AG09309 (cell line): ENCODE measurements around the gene ARMC2.

Experiments used
- DNase-seq: peaks from one replicate; pipeline ENCODE4 v3.0.0-alpha.2; 2010; ENCODE audit warnings: low read depth
- H3K4me3 ChIP-seq: 2 replicates; pipeline ENCODE4 v1.5.1; 2011; ENCODE audit warnings: mild to moderate bottlenecking, low read depth, low read length, moderate library complexity; ENCODE audit not compliant: control insufficient read depth
- TF ChIP-seq, protein P1 (sequence below): IDR thresholded peaks from 2 replicates; pipeline ENCODE4 v1.5.1; 2011; ENCODE audit warnings: mild to moderate bottlenecking, low read depth, low read length, inconsistent platforms; ENCODE audit not compliant: insufficient read depth, control insufficient read depth; ENCODE audit errors: missing control alignments

Gene ARMC2

GRCh38 chr6:109002051-109002697, 154.0 kb downstream of the ARMC2 start:
- no peak overlapping the region for H3K4me3 ChIP-seq
- TF ChIP-seq, protein P1, sequence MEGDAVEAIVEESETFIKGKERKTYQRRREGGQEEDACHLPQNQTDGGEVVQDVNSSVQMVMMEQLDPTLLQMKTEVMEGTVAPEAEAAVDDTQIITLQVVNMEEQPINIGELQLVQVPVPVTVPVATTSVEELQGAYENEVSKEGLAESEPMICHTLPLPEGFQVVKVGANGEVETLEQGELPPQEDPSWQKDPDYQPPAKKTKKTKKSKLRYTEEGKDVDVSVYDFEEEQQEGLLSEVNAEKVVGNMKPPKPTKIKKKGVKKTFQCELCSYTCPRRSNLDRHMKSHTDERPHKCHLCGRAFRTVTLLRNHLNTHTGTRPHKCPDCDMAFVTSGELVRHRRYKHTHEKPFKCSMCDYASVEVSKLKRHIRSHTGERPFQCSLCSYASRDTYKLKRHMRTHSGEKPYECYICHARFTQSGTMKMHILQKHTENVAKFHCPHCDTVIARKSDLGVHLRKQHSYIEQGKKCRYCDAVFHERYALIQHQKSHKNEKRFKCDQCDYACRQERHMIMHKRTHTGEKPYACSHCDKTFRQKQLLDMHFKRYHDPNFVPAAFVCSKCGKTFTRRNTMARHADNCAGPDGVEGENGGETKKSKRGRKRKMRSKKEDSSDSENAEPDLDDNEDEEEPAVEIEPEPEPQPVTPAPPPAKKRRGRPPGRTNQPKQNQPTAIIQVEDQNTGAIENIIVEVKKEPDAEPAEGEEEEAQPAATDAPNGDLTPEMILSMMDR, result no peak
- peak; percentile 18 for DNase-seq

DNA sequence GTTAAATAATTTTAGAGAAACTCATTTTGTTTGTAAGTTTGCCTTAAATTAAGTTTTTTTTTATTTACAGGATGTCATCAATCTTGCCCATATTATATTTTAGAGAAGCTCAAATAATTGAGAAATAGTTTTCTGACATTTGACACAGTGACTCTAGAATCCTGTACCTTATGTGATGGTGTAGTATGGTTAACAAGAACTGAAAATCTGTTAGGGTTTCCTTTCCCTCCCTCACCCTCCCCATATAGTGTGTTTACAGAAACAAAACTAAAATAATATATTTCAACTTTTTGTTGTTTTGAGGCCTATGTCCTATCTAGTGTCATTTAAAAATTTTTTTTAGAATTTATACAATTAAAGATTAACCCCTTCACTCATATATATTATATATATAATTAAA, 154.7 kb downstream of the ARMC2 start:
- TF ChIP-seq, protein P1, result no peak
- DNase-seq, result no peak

GRCh38 chr6:109006818-109007217, 158.6 kb downstream of the ARMC2 start:
- no peak overlapping the region for H3K4me3 ChIP-seq
- no peak for DNase-seq
- TF ChIP-seq, protein P1, result no peak

More for the DNA sequence above, 154.7 kb downstream of the ARMC2 start:
- H3K4me3 ChIP-seq, result no peak overlapping the region

DNA sequence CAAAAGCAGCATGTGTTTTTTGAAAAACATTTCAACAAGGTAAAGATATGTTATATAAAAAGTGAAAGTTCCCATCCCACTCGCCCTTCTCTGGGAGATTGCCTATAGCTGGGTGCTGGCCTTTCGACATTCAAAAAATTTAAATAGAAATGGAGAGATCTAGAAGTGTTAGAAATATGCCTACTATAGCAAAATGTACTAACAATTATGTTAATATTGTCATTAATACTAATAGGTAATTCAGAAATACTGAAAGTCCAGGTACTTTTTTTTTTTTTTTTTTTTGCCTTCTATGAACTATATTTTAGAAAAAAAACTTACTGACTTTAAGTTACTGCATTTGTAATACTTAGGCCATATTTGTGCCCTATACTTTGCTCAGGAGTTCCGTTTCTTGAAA, 159.3 kb downstream of the ARMC2 start:
- no peak overlapping the region for H3K4me3 ChIP-seq

DNA sequence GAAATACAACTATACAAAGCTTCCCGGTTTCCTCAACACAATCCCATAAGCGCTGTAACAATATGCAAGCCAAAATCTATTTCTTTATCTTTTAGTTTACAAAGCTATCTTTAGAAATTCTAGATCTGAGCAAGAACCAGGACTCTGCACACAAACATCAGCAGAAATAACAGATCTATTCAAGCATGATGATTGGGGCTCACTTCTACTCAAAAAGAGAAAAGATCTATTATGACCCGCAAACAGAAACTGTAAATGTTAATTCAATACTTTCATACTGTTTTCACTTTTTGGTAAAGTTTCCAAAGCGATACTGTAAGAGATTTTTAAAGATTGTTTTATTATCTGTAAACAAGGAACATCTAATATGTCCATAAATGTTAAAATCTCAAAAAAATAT, 159.8 kb downstream of the ARMC2 start:
- H3K4me3 ChIP-seq, result no peak overlapping the region

More for the DNA sequence above, 159.3 kb downstream of the ARMC2 start:
- TF ChIP-seq, protein P1, result no peak
- DNase-seq, result no peak

GRCh38 chr6:109008537-109009235, 160.5 kb downstream of the ARMC2 start:
- TF ChIP-seq, protein P1, result no peak
- H3K4me3 ChIP-seq, result peak overlapping the region; percentile 100
- no peak for DNase-seq

More for the DNA sequence above, 159.8 kb downstream of the ARMC2 start:
- no peak for DNase-seq
- TF ChIP-seq, protein P1, result no peak
